HG02870 (cell line): ENCODE data around the gene FUT7.

Source experiments
- ATAC-seq: cut with Tn5 transposase; IDR thresholded peaks from one replicate; pipeline ENCODE4 v1.9.1; 2021; ENCODE audit warnings: mild to moderate bottlenecking, moderate library complexity; ENCODE audit not compliant: unreplicated experiment

The FUT7 gene, protein sequence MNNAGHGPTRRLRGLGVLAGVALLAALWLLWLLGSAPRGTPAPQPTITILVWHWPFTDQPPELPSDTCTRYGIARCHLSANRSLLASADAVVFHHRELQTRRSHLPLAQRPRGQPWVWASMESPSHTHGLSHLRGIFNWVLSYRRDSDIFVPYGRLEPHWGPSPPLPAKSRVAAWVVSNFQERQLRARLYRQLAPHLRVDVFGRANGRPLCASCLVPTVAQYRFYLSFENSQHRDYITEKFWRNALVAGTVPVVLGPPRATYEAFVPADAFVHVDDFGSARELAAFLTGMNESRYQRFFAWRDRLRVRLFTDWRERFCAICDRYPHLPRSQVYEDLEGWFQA

DNA sequence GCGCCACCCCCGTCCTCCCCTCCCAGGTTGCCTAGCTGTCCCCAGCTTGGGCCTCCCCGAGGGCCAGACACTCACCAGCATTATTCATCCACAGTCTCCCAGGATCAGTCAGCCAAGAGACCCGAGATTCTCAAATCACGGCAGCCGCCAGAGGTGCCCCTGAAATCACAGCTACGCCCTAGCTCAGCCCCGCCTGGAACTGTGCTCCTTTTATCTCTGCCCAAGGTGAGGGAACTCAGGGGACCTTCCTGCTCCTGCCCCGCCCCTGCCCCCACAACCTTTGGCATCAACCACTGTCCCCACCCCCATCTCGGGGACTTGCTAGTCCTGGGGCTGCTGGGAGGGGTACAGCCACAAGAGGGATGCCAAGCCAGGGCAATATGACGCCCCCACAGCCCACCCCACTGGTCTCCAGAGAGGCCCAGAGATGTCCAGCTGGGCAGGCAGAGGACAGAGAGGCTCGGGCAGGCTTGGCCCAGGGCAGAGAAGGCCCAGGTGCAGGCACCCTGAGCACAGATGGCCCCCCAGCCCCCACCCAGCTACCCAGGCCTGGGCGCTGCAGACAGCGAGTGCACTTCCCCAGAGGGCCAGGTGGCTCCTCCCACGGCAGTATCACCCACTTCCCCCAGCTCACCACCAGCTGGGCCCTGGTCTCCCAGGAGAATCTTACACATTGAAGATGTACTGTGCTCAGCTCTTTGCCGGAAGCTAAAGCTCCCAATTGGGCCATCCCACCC lies at the start of gene FUT7:
FUT7 (minus strand) TSS at position 185 of the 737 bp plus-strand sequence; CDS start at position 88, 97 bp downstream.
- ATAC-seq, result no peak

DNA sequence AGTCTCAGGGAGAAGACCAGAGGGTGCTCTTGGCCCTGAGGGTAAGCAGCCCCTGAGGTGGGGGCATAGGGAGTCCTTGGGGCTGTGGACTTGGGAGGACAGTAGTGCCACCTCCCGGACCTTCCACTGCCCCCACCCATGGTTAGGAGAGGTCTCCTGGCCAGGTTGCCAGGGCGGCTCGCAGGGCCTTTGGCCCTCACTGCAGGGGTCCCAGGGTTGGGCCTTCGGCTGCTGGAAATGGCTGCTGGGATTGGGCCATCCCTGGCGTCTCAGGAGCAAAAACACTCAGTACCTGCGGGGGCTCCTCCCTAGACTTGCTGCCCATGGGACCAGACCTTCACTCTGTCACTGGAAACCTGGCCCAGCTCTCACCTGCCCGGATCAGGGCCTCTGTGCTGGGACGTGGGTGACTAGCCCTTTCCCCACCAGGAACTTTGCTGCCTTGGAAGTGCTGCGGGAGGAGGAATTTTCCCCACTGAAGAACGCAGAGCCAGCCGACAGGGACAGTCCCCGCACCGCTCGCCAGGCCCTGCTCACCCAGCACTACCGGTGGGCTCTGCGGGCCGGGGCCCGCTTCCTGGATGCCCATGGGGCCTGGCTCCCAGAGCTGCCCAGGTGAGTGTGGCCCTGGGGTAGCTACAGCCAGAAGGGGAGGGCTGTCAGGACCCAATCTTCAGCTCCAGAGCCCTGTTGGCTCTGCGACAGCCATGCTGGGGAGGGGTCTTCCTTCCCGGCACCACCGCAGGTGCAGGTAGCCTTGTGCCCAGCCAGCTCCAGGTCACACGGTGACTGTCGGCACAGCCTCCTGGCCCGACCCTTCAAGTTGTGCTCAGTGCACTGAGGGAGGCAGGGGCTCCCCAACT lies 48.6 kb upstream of the FUT7 start:
- ATAC-seq, result no peak

DNA sequence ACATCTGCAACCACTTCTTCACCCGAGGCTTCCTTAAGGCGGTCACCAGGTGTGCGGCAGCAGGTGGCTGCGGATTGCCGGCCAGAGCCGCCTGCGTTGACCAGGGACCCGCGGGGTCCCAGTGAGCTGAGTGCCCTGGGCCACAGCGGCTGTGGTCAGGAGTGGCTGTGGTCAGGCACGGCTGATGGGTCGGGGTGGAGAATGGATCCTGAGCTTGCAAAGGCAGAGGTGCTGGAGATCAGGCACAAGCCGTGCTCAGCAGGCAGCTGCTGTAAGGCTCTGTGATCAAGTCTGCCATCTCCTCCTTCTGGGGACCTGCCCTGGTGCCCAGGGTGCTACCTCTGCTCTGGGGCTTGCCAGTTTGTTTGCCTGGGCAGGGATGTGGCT lies 47.5 kb upstream of the FUT7 start:
- ATAC-seq, result no peak

DNA sequence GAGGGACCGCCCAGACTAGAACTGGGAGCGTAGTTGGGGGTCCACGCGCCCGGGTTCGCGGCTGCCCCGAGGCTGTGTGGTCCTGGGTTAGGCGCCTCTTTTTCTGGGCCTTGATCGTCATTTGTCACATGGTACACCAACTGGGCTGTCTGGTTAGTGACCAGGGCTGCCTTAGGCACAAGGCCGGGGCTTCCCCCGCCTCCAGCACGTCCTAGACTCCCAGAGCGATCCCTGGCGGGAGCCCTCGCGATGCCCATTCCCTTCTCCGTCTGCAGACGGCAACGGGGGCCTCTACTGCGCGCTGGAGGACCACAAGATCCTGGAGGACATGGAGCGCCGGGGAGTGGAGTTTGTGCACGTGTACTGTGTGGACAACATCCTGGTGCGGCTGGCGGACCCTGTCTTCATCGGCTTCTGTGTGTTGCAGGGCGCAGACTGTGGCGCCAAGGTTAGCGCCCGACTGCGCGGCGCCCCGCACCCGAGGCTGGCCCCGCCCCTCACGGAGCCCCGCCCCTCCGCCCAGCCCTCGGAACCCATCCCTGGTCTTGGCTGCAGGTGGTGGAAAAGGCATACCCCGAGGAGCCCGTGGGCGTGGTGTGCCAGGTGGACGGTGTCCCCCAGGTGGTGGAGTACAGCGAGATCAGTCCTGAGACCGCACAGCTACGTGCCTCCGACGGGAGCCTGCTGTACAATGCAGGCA lies 47.0 kb upstream of the FUT7 start:
- ATAC-seq, result no peak

DNA sequence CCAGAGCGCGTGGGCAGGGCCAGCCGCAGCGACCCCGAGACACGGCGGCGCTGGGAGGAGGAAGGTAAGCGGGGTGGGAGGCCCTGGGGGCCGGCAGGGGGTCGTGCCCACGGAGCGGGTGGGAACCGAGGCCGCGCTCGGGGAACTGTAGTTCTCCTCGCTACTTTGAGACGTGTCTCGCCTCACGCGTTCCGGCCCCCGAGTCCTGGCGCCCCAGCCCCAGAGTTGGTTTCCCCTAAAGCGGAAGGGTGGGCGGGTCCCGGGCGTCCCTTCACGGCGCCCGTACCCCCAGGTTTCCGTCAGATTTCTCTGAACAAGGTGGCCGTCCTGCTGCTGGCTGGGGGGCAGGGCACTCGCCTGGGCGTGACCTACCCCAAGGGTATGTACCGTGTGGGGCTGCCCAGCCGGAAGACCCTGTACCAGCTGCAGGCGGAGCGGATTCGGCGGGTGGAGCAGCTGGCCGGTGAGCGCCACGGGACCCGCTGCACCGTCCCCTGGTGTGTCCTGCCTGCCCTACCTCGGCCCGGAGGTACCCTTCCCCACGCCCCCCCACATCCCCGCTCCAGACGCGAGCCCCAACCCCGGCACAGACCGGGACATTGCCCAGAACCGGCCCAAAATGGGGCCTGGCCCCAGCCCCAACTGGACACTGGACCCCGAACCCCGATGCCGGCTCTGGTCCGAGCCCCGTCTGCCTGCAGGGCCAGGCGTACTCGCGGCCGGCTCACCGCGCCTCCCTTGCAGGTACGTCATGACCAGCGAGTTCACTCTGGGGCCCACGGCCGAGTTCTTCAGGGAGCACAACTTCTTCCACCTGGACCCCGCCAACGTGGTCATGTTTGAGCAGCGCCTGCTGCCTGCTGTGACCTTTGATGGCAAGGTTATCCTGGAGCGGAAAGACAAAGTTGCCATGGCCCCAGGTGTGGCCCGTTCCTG lies 46.1 kb upstream of the FUT7 start:
- no peak for ATAC-seq

DNA sequence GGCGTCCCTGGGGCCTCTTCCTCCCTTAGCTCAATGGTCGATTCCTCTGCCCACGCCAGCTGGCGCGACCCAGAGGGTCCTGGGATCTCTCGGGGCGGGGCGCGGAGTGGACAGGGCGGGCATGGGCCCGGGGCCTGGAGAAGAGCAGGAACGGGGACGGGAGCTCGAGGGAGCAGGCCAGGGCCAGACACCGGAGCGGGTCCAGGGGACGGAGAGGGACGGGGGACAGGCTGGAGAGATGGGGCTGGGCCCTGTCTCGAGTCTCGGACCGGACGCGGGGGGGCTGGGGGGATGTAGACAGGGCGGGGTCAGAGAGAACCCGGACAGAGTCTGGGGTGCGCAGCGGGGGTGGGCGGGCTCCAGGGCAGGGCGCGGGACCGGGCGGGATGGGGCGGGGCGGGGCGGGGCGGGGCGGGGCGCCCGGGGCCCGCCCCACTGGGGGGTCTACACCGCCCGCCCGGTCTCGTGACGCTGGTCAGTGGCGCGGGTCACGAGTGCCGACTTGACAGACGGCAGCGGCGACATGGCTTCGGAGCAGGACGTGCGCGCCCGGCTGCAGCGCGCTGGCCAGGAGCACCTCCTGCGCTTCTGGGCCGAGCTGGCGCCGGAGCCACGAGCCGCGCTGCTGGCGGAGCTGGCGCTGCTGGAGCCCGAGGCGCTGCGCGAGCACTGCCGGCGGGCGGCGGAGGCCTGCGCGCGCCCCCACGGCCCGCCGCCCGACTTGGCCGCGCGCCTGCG lies 45.3 kb upstream of the FUT7 start, which contains the start of gene UAP1L1:
UAP1L1 (plus strand) TSS at position 508 of the 738 bp plus-strand sequence; CDS start at position 524, 16 bp downstream.
- no peak for ATAC-seq

DNA sequence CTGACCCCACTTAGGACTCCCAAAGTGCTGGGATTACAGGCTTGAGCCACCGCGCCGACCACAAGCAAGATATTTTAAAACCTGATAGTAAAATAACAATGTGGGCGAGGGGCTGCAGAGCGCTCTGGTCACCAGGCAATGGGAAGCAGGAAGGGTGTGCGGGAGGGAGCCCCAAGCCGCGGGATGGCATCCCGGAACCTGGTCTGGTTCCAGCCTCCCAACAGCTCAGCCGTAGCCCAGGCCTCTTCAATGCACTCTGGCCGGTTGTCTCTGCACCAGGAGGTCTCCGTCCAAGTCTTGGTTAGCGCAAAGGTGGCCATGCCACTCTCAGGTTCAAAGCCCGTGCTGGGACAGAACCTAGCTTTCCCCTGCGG lies 44.7 kb upstream of the FUT7 start:
- no peak for ATAC-seq

DNA sequence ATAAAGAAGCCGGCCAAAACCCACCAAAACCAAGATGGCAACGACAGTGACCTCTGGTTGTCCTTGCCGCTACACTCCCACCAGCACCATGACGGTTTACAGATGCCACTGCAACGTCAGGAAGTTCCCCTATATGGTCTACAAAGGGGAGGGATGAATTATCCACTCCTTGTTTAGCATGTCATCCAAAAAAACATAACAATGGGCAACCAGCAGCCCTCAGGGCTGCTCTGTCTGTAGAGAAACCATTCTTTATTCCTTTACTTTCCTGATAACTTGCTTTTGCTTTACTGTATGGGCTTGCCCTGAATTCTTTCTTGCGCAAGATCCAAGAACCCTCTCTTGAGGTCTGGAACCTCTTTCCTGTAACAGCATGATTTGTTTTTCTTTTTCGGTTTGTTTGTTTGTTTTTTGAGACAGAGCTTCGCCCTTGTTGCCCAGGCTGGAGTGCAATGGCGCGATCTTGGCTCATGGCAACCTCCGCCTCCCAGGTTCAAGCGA lies 43.4 kb upstream of the FUT7 start:
- no peak for ATAC-seq

DNA sequence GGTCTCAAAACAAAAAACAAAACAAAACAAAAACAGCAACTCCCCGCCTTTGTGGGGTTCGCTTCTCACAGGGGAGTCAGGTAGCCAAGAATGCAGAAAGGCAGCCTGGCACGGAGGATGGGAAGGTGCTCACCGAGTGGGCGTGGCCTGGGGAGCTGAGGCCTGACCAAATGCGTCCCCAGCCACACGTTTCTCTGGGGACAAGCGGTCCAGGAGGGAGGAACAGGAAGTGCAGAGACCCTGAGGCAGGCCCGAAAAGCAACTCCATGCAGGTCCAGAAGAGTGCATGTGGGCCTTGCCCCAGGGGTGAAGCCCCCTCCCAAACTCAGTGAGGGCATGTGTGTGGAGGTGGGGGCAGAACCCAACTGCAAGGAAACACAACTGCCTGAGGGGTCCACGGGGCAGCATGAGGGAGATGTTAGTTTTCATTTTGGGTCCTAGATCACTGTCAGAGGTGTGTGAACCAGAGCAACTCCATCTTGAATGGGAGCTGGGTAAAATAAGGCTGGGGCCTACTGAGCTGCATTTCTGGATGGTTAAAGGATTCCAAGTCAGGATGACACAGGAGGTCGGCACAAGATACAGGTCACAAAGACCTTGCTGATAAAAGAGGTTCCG lies 42.9 kb upstream of the FUT7 start:
- ATAC-seq, result no peak

DNA sequence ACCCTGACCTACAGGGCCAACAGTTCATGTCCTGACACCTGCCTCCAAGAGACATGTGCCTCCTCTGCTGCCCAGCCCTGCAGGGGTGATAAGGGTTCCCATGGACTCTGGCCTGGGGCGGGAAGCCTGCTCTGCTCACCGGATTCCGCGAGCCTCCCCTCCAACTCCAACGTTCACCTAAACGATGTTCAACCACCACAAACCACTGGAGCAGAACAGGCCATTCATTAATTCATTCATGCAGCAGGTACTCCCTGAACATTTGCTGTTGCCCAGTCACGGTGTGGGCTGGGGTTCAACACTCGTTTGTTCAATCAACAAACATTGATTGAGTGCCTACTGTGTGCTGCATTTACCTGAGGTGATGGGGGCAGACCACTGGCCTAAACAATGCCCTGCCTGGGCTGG lies 42.1 kb upstream of the FUT7 start:
- no peak for ATAC-seq

DNA sequence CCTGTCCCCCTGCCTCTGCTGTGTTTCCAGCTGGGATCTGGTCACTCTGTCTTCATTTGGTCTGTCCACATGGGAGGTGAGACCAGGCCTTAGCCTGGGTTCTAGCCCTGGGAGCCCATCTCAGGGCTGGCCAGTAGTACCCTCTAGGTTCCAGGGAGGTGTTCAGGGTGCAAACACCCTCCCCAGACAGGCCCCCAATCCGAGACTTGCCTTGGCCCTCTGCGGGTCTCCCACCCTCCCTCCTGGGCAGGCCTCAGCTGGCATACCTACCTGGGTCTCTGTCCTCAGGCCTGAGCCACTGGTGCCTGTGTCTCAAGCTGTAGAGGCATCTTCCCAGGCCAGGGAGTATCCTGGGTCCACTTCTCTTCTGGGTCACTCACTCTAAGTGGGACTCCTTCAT lies 39.4 kb upstream of the FUT7 start:
- no peak for ATAC-seq

DNA sequence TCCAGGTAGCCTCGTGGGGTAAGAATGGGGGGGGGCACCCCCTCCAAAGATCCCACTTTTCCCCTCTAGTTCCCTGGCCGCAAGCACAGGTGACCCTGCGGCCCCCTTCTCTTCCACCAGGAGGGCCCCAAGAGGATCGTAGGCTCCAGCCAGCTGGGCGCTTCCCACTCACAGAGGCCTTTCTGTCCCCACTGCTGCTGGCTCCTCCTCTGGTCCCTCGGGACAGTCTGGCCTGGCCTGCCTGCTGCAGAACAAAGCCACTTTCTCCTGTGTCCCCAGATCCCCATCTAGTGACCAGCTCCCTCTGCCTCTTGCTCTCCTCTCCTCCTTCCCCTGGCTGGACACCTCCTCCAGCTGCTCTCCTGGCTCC lies 39.0 kb upstream of the FUT7 start:
- peak; percentile 11 for ATAC-seq

DNA sequence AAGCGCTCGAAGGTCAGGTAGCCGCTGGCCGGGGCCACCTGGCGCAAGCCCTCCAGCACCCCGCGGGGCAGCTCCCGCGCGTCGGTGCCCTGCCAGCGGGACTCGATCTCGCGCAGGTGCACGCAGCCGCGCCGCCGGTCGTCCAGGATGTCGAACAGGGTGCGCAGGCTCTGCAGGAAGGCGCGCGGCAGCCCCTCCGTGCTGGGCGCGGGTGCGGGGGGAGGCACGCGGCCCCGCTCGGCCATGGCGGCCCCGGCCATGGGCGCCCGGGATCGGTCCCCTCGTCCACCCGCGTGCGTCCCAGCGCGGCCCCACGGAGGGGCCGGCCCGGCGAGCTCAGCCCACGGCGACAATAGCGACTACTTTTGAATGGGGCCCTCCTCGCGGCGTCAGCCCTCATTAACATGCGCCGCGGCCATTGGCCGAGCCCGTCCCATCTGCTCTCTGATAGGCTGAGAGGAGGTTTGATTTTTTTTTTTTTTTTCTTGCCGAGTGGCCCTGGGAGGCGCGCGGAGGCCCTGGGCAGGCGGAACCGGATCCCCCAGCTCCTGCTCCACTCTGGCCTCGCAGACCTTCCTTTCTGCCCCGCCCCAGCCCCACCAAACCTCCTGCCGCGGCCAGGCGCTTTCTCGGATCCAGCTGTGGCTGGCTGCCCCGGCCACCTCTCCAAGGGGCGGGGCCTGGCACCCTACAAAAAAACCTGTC lies 38.5 kb upstream of the FUT7 start, which contains the start of gene SAPCD2:
SAPCD2 (minus strand) TSS at position 357 of the 705 bp plus-strand sequence; CDS start at position 260, 97 bp downstream.
- ATAC-seq, result peak; percentile 69

DNA sequence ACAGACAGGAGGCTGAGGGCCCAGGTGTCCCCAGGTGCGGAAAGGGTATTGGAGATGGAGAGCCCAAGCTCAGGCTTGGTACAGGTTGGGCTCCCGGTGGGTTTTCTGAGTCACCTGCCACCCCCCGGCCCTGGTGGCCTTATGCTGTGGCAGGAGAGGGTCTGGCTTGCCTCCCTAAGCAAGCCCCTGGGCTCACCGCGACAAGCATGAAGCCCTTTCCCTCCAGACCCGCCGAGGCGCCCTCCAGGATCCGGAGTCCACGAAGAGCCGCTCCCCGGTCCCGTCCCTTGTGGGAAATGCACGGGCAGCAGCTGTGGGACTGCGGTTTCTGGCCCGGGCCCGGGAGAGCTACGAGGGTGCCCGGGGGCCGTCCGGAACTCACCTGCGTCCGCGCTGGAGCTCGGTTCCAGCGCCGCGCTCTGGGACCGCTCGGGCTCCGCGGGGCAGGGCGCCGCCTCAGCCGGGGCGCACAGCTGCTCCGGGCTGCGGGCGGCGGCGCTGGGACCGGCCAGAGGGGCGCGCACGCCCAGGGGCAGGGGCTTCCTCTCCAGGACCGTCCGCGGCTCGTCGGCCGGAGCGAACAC lies 37.7 kb upstream of the FUT7 start:
- no peak for ATAC-seq

DNA sequence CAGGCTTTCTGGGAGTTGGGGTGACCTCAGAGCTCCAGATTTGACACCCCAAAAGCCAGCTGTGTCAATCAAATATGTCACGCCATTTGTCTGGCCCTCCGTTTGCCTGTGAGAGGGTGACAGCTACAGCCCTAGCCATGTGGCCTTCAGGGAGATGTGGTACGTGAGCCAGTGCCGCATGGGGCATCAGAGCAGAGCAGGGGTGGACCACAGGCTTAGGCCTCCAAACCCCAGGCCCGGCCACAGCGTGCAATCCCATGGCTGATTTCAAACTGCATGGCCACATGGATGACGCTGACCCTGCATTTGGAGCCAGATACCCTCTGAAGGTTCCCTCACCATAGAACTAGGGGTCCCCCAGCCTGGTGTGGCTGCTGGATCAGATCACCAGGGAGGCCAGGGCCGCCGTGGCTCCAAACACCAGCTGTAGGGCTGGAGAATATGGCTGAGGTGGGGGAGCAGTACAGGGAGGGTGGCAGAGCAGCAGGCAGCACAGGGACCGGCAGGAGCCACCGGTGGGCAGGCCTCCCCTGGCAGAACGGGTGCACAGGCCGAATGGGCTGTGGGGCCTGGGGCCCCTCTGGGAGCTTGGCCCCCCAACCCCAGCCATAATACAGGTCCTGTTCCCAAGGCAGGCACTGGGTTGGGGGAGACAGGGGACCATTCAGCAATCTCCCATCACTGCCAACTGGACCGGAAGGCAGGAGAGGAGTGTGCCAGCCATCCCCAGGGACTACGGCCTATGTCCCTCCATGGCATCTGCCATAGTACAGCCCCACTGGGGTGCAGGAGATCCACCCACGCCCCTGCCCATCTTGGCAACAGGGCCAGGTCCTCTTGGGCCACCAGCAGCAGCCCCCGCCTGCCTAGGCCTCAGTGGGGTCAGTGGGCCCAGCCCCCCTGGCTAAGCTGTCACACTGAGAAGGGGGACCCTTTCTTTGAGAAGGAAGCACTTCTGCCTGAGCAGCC lies 36.9 kb upstream of the FUT7 start:
- ATAC-seq, result no peak

DNA sequence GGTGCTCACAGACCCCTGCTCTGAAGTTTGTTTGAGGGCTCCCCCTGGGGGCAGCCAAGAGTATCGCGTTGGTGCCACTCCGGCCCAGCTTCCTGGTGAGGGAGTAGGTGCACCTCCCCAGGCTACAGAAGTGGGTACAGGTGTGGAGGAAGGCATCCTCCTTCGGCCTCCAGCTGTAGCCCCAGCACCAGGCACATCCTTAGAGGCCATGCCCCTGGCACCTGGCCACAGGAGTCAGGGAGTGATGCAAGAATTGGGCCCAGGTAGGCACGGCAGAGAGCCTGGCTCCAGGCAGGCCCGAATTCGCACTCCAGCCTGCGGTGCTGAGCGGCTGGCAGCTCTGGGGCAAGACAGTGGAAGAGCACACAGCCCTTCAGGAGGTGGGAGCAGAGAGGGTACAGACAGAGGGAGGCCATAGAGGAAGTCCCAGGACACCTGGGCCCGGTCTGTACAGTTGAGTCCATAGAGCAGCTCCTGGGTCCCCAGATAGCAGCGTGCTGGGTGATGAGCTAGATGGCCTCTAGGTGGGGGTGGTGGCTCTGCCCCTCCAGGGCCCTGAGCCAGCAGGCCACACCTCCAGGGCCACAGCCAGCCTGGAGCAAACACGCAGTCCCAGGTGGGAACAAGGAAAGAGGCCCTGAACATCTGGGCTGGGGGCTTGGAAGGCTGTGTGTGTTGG lies 36.1 kb upstream of the FUT7 start:
- no peak for ATAC-seq
